GM08714 (cell line): ENCODE data around the gene ITGAD.

Experiments used
- H3K4me3 ChIP-seq: fragments of 200-500 bp; sonication (Bioruptor generic); 2 replicates; pipeline ENCODE4 v1.5.1; 2014; ENCODE audit warnings: mild to moderate bottlenecking, low read length, inconsistent platforms
- ZNF274 ChIP-seq: IDR thresholded peaks from 2 replicates; pipeline ENCODE4 v1.6.1; 2012; ENCODE audit warnings: mild to moderate bottlenecking, low read depth, low read length

Gene ITGAD

GRCh38 chr16:31474773-31475738, 81.9 kb downstream of the ITGAD start:
- H3K4me3 ChIP-seq: no peak overlapping the region
- TF ChIP-seq ZNF274: no peak

- no peak overlapping the region for H3K4me3 ChIP-seq
- no peak for TF ChIP-seq ZNF274
Measured at GRCh38 chr16:31475946-31476302, 82.8 kb downstream of the ITGAD start.
